WTC11 (cell line): Measurements from ENCODE around the gene GMEB2. TPM values are rescaled to one million over a fixed set of nuclear protein-coding genes. Genes with fewer than 3 reads are reported as not detected.

Experiments used
- ATF1 ChIP-seq: sonication (generic); formaldehyde crosslinking; IDR thresholded peaks from 2 replicates; pipeline ENCODE4 v1.8.1; 2023; ENCODE audit warnings: mild to moderate bottlenecking, moderate library complexity, missing genetic modification reagents
- ATF3 ChIP-seq: sonication (generic); formaldehyde crosslinking; conservative IDR thresholded peaks from 2 replicates; pipeline ENCODE4 v1.8.1; 2022; ENCODE audit warnings: mild to moderate bottlenecking, missing genetic modification reagents
- CREB1 ChIP-seq: sonication (generic); formaldehyde crosslinking; IDR thresholded peaks from 2 replicates; pipeline ENCODE4 v1.8.0; 2023; ENCODE audit warnings: mild to moderate bottlenecking, missing genetic modification reagents
- E2F5 ChIP-seq: sonication (generic); formaldehyde crosslinking; IDR thresholded peaks from 2 replicates; pipeline ENCODE4 v1.8.1; 2022; ENCODE audit warnings: mild to moderate bottlenecking, moderate library complexity, missing genetic modification reagents
- ELF4 ChIP-seq: sonication (generic); formaldehyde crosslinking; IDR thresholded peaks from 2 replicates; pipeline ENCODE4 v1.8.1; 2022; ENCODE audit warnings: low read depth, mild to moderate bottlenecking, moderate library complexity, missing genetic modification reagents
- JAZF1 ChIP-seq: fragments of 250-450 bp; sonication (Bioruptor Pico); IDR thresholded peaks from 2 replicates; pipeline ENCODE4 v1.9.0; 2021; ENCODE audit warnings: moderate library complexity, mild to moderate bottlenecking, inconsistent platforms
- JUN ChIP-seq: sonication (generic); formaldehyde crosslinking; IDR thresholded peaks from 2 replicates; pipeline ENCODE4 v1.8.0; 2023; ENCODE audit warnings: mild to moderate bottlenecking, missing genetic modification reagents
- NFATC4 ChIP-seq: fragments of 250-450 bp; sonication (Bioruptor Pico); IDR thresholded peaks from 2 replicates; pipeline ENCODE4 v1.9.0; 2021; ENCODE audit warnings: mild to moderate bottlenecking
- NFE2L1 ChIP-seq: sonication (generic); formaldehyde crosslinking; IDR thresholded peaks from 2 replicates; pipeline ENCODE4 v1.8.1; 2023; ENCODE audit warnings: missing genetic modification reagents
- PREB ChIP-seq: sonication (generic); formaldehyde crosslinking; IDR thresholded peaks from 2 replicates; pipeline ENCODE4 v1.8.1; 2022; ENCODE audit warnings: mild to moderate bottlenecking, missing genetic modification reagents, moderate library complexity, borderline replicate concordance
- PRRX2 ChIP-seq: fragments of 250-450 bp; sonication (Bioruptor Pico); IDR thresholded peaks from 2 replicates; pipeline ENCODE4 v1.8.0; 2021; ENCODE audit warnings: mild to moderate bottlenecking
- RORB ChIP-seq: fragments of 250-450 bp; sonication (Bioruptor Pico); IDR thresholded peaks from 2 replicates; pipeline ENCODE4 v1.9.0; 2021; ENCODE audit warnings: mild to moderate bottlenecking
- SMAD3 ChIP-seq: sonication (generic); formaldehyde crosslinking; IDR thresholded peaks from 2 replicates; pipeline ENCODE4 v1.8.0; 2022; ENCODE audit warnings: missing genetic modification reagents, mild to moderate bottlenecking, borderline replicate concordance
- SMAD4 ChIP-seq: sonication (generic); formaldehyde crosslinking; IDR thresholded peaks from 2 replicates; pipeline ENCODE4 v1.8.0; 2022; ENCODE audit warnings: mild to moderate bottlenecking, missing genetic modification reagents
- STAT6 ChIP-seq: sonication (generic); formaldehyde crosslinking; conservative IDR thresholded peaks from 2 replicates; pipeline ENCODE4 v1.8.1; 2023; ENCODE audit warnings: mild to moderate bottlenecking, low read depth, missing genetic modification reagents, moderate library complexity
- TEAD4 ChIP-seq: sonication (generic); formaldehyde crosslinking; IDR thresholded peaks from 2 replicates; pipeline ENCODE4 v1.8.0; 2022; ENCODE audit warnings: mild to moderate bottlenecking, missing genetic modification reagents
- ZBTB21 ChIP-seq: sonication (generic); formaldehyde crosslinking; IDR thresholded peaks from 2 replicates; pipeline ENCODE4 v1.8.1; 2023; ENCODE audit warnings: mild to moderate bottlenecking, missing genetic modification reagents, borderline replicate concordance
- ZNF219 ChIP-seq: sonication (generic); formaldehyde crosslinking; IDR thresholded peaks from 2 replicates; pipeline ENCODE4 v1.8.0; 2023; ENCODE audit warnings: missing genetic modification reagents, mild to moderate bottlenecking, borderline replicate concordance
- ZNF232 ChIP-seq: sonication (generic); formaldehyde crosslinking; IDR thresholded peaks from 2 replicates; pipeline ENCODE4 v1.8.0; 2022; ENCODE audit warnings: mild to moderate bottlenecking, missing genetic modification reagents
- ZNF396 ChIP-seq: fragments of 250-450 bp; sonication (Bioruptor Pico); IDR thresholded peaks from 2 replicates; pipeline ENCODE4 v1.8.0; 2021; ENCODE audit warnings: mild to moderate bottlenecking, moderate library complexity, borderline replicate concordance
- ZNF671 ChIP-seq: fragments of 250-450 bp; sonication (Bioruptor Pico); IDR thresholded peaks from 2 replicates; pipeline ENCODE4 v1.8.0; 2021; ENCODE audit warnings: mild to moderate bottlenecking
- total RNA-seq: library from RNA; stranded (reverse); gene quantifications from 3 replicates; pipeline ENCODE4 v1.2.3, GENCODE V29; 2021
- TF ChIP-seq, protein P1 (sequence below): sonication (generic); formaldehyde crosslinking; IDR thresholded peaks from 2 replicates; pipeline ENCODE4 v1.8.0; 2022; ENCODE audit warnings: mild to moderate bottlenecking, missing genetic modification reagents
- TF ChIP-seq, protein P2 (sequence below): sonication (generic); formaldehyde crosslinking; IDR thresholded peaks from 2 replicates; pipeline ENCODE4 v1.8.0; 2022; ENCODE audit warnings: missing genetic modification reagents
- TF ChIP-seq, protein P3 (sequence below): sonication (generic); formaldehyde crosslinking; IDR thresholded peaks from 2 replicates; pipeline ENCODE4 v1.8.0; 2023; ENCODE audit warnings: missing genetic modification reagents
- TF ChIP-seq, protein P4 (sequence below): sonication (generic); formaldehyde crosslinking; IDR thresholded peaks from 2 replicates; pipeline ENCODE4 v1.8.1; 2023; ENCODE audit warnings: mild to moderate bottlenecking, missing genetic modification reagents

The GMEB2 gene
- total RNA-seq, 1 experiment from 2014 or later = 14.8 TPM

- 0 out of 2 replicates have a peak, but pooled peaks have one; percentile 49 for TF ChIP-seq STAT6 (CRISPR knock-in tag)
- TF ChIP-seq ZBTB21 (CRISPR knock-in tag) = no peak
- peak; percentile 82; the same call in 1 of the 2 replicates for TF ChIP-seq PREB (CRISPR knock-in tag)
- TF ChIP-seq TEAD4 (CRISPR knock-in tag) = peak; percentile 70; the same call in 1 of the 2 replicates
- no peak for TF ChIP-seq RORB
- no peak for TF ChIP-seq ZNF671 (CRISPR knock-in tag)
- no peak for TF ChIP-seq NFATC4 (CRISPR knock-in tag)
- TF ChIP-seq E2F5 = peak; percentile 86
- TF ChIP-seq, protein P1, sequence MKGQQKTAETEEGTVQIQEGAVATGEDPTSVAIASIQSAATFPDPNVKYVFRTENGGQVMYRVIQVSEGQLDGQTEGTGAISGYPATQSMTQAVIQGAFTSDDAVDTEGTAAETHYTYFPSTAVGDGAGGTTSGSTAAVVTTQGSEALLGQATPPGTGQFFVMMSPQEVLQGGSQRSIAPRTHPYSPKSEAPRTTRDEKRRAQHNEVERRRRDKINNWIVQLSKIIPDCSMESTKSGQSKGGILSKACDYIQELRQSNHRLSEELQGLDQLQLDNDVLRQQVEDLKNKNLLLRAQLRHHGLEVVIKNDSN = peak; percentile 62; the same call in 1 of the 2 replicates
- TF ChIP-seq, protein P2, sequence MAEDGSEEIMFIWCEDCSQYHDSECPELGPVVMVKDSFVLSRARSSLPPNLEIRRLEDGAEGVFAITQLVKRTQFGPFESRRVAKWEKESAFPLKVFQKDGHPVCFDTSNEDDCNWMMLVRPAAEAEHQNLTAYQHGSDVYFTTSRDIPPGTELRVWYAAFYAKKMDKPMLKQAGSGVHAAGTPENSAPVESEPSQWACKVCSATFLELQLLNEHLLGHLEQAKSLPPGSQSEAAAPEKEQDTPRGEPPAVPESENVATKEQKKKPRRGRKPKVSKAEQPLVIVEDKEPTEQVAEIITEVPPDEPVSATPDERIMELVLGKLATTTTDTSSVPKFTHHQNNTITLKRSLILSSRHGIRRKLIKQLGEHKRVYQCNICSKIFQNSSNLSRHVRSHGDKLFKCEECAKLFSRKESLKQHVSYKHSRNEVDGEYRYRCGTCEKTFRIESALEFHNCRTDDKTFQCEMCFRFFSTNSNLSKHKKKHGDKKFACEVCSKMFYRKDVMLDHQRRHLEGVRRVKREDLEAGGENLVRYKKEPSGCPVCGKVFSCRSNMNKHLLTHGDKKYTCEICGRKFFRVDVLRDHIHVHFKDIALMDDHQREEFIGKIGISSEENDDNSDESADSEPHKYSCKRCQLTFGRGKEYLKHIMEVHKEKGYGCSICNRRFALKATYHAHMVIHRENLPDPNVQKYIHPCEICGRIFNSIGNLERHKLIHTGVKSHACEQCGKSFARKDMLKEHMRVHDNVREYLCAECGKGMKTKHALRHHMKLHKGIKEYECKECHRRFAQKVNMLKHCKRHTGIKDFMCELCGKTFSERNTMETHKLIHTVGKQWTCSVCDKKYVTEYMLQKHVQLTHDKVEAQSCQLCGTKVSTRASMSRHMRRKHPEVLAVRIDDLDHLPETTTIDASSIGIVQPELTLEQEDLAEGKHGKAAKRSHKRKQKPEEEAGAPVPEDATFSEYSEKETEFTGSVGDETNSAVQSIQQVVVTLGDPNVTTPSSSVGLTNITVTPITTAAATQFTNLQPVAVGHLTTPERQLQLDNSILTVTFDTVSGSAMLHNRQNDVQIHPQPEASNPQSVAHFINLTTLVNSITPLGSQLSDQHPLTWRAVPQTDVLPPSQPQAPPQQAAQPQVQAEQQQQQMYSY (CRISPR knock-in tag) = peak; percentile 35; the same call in 1 of the 2 replicates
- peak; percentile 56; the same call in 1 of the 2 replicates for TF ChIP-seq ATF1
- TF ChIP-seq JUN (CRISPR knock-in tag) = peak; percentile 92; the same call in 1 of the 2 replicates
- no peak for TF ChIP-seq ZNF396 (CRISPR knock-in tag)
- peak; percentile 82; the same call in 1 of the 2 replicates for TF ChIP-seq CREB1 (CRISPR knock-in tag)
- no peak for TF ChIP-seq ATF3 (CRISPR knock-in tag)
- peak; percentile 89 for TF ChIP-seq SMAD3 (CRISPR knock-in tag)
- TF ChIP-seq PRRX2 = no peak
- TF ChIP-seq, protein P3, sequence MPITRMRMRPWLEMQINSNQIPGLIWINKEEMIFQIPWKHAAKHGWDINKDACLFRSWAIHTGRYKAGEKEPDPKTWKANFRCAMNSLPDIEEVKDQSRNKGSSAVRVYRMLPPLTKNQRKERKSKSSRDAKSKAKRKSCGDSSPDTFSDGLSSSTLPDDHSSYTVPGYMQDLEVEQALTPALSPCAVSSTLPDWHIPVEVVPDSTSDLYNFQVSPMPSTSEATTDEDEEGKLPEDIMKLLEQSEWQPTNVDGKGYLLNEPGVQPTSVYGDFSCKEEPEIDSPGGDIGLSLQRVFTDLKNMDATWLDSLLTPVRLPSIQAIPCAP (CRISPR knock-in tag) = peak; percentile 91
- TF ChIP-seq, protein P4, sequence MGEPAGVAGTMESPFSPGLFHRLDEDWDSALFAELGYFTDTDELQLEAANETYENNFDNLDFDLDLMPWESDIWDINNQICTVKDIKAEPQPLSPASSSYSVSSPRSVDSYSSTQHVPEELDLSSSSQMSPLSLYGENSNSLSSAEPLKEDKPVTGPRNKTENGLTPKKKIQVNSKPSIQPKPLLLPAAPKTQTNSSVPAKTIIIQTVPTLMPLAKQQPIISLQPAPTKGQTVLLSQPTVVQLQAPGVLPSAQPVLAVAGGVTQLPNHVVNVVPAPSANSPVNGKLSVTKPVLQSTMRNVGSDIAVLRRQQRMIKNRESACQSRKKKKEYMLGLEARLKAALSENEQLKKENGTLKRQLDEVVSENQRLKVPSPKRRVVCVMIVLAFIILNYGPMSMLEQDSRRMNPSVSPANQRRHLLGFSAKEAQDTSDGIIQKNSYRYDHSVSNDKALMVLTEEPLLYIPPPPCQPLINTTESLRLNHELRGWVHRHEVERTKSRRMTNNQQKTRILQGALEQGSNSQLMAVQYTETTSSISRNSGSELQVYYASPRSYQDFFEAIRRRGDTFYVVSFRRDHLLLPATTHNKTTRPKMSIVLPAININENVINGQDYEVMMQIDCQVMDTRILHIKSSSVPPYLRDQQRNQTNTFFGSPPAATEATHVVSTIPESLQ (CRISPR knock-in tag) = no peak
- TF ChIP-seq SMAD4 = peak; percentile 74; the same call in 1 of the 2 replicates
- peak; percentile 89; the same call in 1 of the 2 replicates for TF ChIP-seq ZNF232 (CRISPR knock-in tag)
- TF ChIP-seq ZNF219 (CRISPR knock-in tag) = peak; percentile 95; the same call in 1 of the 2 replicates
- no peak for TF ChIP-seq JAZF1 (CRISPR knock-in tag)
- TF ChIP-seq NFE2L1 (CRISPR knock-in tag) = peak; percentile 80
- TF ChIP-seq ELF4 = peak; percentile 72; the same call in 1 of the 2 replicates
Measured at GRCh38 chr20:63653041-63653973, 26.4 kb upstream of the GMEB2 start, which contains the start of gene STMN3 (continued).
